Aorta (tissue), 5 donors: Measurements from ENCODE around the gene ATP6V0A4. TPM values are rescaled to one million over a fixed set of nuclear protein-coding genes. Genes with fewer than 3 reads are reported as not detected.

Experiments
- ATAC-seq: fragments of 200-7000 bp; cut with Tn5 transposase; one replicate; pipeline ENCODE4 v1.9.1; 2022; ENCODE audit warnings: moderate library complexity; ENCODE audit not compliant: low FRiP score
- DNase-seq, 2 donors: peaks; one replicate each; pipeline ENCODE4 v3.0.0-alpha.2; 2020
- H3K27ac ChIP-seq, 2 donors: one replicate each; pipeline ENCODE4 v1.5.1; 2013; ENCODE audit warnings: low read length in 2 of 2, mild to moderate bottlenecking in 2 of 2, moderate library complexity in 2 of 2, control low read depth in 1 of 2, inconsistent platforms in 1 of 2, low read depth in 1 of 2
- H3K27me3 ChIP-seq, 2 donors: one replicate each; pipeline ENCODE4 v1.6.1; 2013; ENCODE audit warnings: control low read depth in 1 of 2, low read length in 1 of 2, mild to moderate bottlenecking in 1 of 2, moderate library complexity in 1 of 2; ENCODE audit not compliant: insufficient read depth in 2 of 2, control insufficient read depth in 1 of 2
- H3K36me3 ChIP-seq, 2 donors: one replicate each; pipeline ENCODE4 v1.6.1; 2013; ENCODE audit warnings: control low read depth in 1 of 2, low read length in 1 of 2, mild to moderate bottlenecking in 1 of 2; ENCODE audit not compliant: insufficient read depth in 2 of 2, control insufficient read depth in 1 of 2
- H3K4me1 ChIP-seq, 2 donors: one replicate each; pipeline ENCODE4 v1.6.1; 2013; ENCODE audit warnings: low read length in 2 of 2, control low read depth in 1 of 2, mild to moderate bottlenecking in 1 of 2, moderate library complexity in 1 of 2; ENCODE audit not compliant: insufficient read depth in 2 of 2, control insufficient read depth in 1 of 2
- H3K4me3 ChIP-seq, 2 donors: one replicate each; pipeline ENCODE4 v1.5.1; 2013; ENCODE audit warnings: low read length in 2 of 2, control low read depth in 1 of 2, mild to moderate bottlenecking in 1 of 2
- H3K9me3 ChIP-seq: one replicate; pipeline ENCODE4 v1.6.1; 2013; ENCODE audit warnings: mild to moderate bottlenecking, low read length; ENCODE audit not compliant: control insufficient read depth
- WGBS, 2 donors: extraction: QIAGEN DNeasy Blood & Tissue Kit; methylation state at CpG; one replicate each; pipeline ENCODE4 v1.1.7; 2013; 5-methylcytosine and 5-hydroxymethylcytosine counted together
- intact Hi-C, 2 donors: fragments of 100-400 bp; cut with DNase I; formaldehyde crosslinking; loops; one replicate each; pipeline versions ENCODE4 v1.14.2 to v1.15.0; 2022
- polyA plus RNA-seq, 2 donors: library from polyadenylated mRNA; stranded (reverse); fragments of 200-250 nt; gene quantifications; one replicate each; pipeline ENCODE4 v1.2.3, GENCODE V29; 2013
- total RNA-seq, 2 donors: library from RNA; stranded (reverse); fragmentation: NEBNext Ultra II Directional; extraction: Animal tissue kit (Norgen Biotek cat#: 25700); gene quantifications; one replicate each; pipeline ENCODE4 v1.2.1, GENCODE V29; 2021
- donor health status: healthy with polysubstance abuse.
- donor health status: Bipolar disorder and iron deficiency.
- donor health status: DM: no; HTN: no; CAD: no.
- donor health status: DM: no; HTN: no; CAD: no.
- donor health status: DM: yes; HTN: yes; CAD: no.

ATP6V0A4 gene
- total and polyA plus RNA-seq, 4 donors: not detected

GRCh38 chr7:138712652-138713051, 85.3 kb downstream of the ATP6V0A4 start:
- WGBS, 2 donors: 88 to 91% methylated on average over 9 of the region's 9 CpGs
- no peaks in the 10 kb centered on the region for H3K36me3 ChIP-seq
- H3K27ac ChIP-seq: no peak overlapping the region
- intact Hi-C loops: no loop called here
- no peaks in the 10 kb centered on the region for H3K27me3 ChIP-seq
- no peak overlapping the region for H3K4me3 ChIP-seq
- ATAC-seq (no peak), DNase-seq (no peak)
- no peaks in the 10 kb centered on the region for H3K9me3 ChIP-seq
- no peaks in the 10 kb centered on the region for H3K4me1 ChIP-seq

- intact Hi-C loops: no loop called here
- Histone ChIP-seq H3K9me3 (no peaks in the 10 kb centered on the region), H3K36me3 (no peaks in the 10 kb centered on the region), H3K4me1 (no peaks in the 10 kb centered on the region), H3K27ac (no peak overlapping the region), H3K4me3 (no peak overlapping the region), H3K27me3 (no peaks in the 10 kb centered on the region)
- DNase-seq (no peak), ATAC-seq (no peak)
- WGBS, 2 donors: 45 to 51% methylated on average over 15 of the region's 15 CpGs
These were observed 87.2 kb downstream of the ATP6V0A4 start for GRCh38 chr7:138710536-138711385.

- no peaks in the 10 kb centered on the region for H3K27me3 ChIP-seq
- 65 to 75% methylated on average over 7 of the region's 7 CpGs for WGBS, 2 donors
These were observed 92.8 kb downstream of the ATP6V0A4 start for GRCh38 chr7:138705167-138705566.

GRCh38 chr7:138701537-138701923, 96.5 kb downstream of the ATP6V0A4 start:
- Histone ChIP-seq H3K27ac (no peak overlapping the region), H3K27me3 (no peaks in the 10 kb centered on the region), H3K4me3 (no peak overlapping the region), H3K4me1 (no peaks in the 10 kb centered on the region), H3K36me3 (no peaks in the 10 kb centered on the region), H3K9me3 (no peaks in the 10 kb centered on the region)
- WGBS, 2 donors: 91 to 93% methylated on average over 2 of the region's 2 CpGs
- no peak for DNase-seq
- ATAC-seq: peak; percentile 46
- intact Hi-C loops: no loop called here

More at GRCh38 chr7:138705167-138705566, 92.8 kb downstream of the ATP6V0A4 start:
- no peak for DNase-seq
- intact Hi-C loops: no loop called here
- Histone ChIP-seq H3K4me3 (no peak overlapping the region), H3K4me1 (no peaks in the 10 kb centered on the region), H3K36me3 (no peaks in the 10 kb centered on the region), H3K9me3 (no peaks in the 10 kb centered on the region), H3K27ac (no peak overlapping the region)
- no peak for ATAC-seq

- Histone ChIP-seq H3K27ac (no peak within 1 kb of the TSS), H3K27me3 (no peaks in the 10 kb centered on the region), H3K4me1 (no peaks in the 10 kb centered on the region), H3K9me3 (no peaks in the 10 kb centered on the region), H3K36me3 (no peaks in the 10 kb centered on the region), H3K4me3 (no peak within 1 kb of the TSS)
- WGBS, 2 donors: 55 to 60% methylated on average over 7 of the region's 7 CpGs
- intact Hi-C loops: no loop called here
- no peak for ATAC-seq
- no peak for DNase-seq
These were observed 97.0 kb downstream of the ATP6V0A4 start, which contains the start of gene SVOPL for GRCh38 chr7:138700857-138701536. SVOPL (minus strand) TSS chr7:138701362; CDS start chr7:138679045, 22,317 bp downstream.

- Histone ChIP-seq H3K4me1 (no peaks in the 10 kb centered on the region), H3K4me3 (no peak overlapping the region), H3K9me3 (no peaks in the 10 kb centered on the region), H3K36me3 (no peaks in the 10 kb centered on the region), H3K27me3 (no peaks in the 10 kb centered on the region), H3K27ac (no peak overlapping the region)
- intact Hi-C loops: no loop called here
- DNase-seq (no peak), ATAC-seq (no peak)
- WGBS, 2 donors: 82 to 84% methylated on average over 9 of the region's 9 CpGs
These were observed 98.3 kb downstream of the ATP6V0A4 start for GRCh38 chr7:138699661-138700060.

GRCh38 chr7:138698281-138698680, 99.7 kb downstream of the ATP6V0A4 start:
- no peak overlapping the region for H3K4me3 ChIP-seq
- 92 to 93% methylated on average over 7 of the region's 7 CpGs for WGBS, 2 donors
- ATAC-seq (no peak), DNase-seq (no peak)
- H3K4me1 ChIP-seq: no peaks in the 10 kb centered on the region
- no peak overlapping the region for H3K27ac ChIP-seq
- no peaks in the 10 kb centered on the region for H3K9me3 ChIP-seq
- intact Hi-C loops: no loop called here
- no peaks in the 10 kb centered on the region for H3K27me3 ChIP-seq
- H3K36me3 ChIP-seq: no peaks in the 10 kb centered on the region

- Histone ChIP-seq H3K27ac (no peak overlapping the region), H3K4me1 (no peaks in the 10 kb centered on the region), H3K4me3 (no peak overlapping the region), H3K9me3 (no peaks in the 10 kb centered on the region), H3K27me3 (no peaks in the 10 kb centered on the region), H3K36me3 (no peaks in the 10 kb centered on the region)
- ATAC-seq: no peak
- intact Hi-C loops: no loop called here
- 60 to 82% methylated on average over 2 of the region's 2 CpGs for WGBS, 2 donors
- DNase-seq: no peak
These were observed 100.3 kb downstream of the ATP6V0A4 start for GRCh38 chr7:138697535-138698182.
